Measurements from ENCODE around the gene C1S. TPM values are rescaled to one million over a fixed set of nuclear protein-coding genes. Genes with fewer than 3 reads are reported as not detected.

C1S gene
- total and polyA plus RNA-seq, 2 donors (not counting 1 experiment from before 2014, with no cell fraction given) = 0.21 to 0.64 TPM

- 29% methylated on average over 8 of the region's 16 CpGs for WGBS (ENCODE audit: insufficient coverage)
- Mint-ChIP-seq H3K9me3 (ENCODE audit: insufficient read depth) (no peaks in the 10 kb centered on the region), H3K4me1 (peaks cover 9% of the 10 kb centered on the region), H3K27ac (no peak within 1 kb of the TSS), H3K4me3 (peak within 1 kb of the TSS; percentile 90), H3K27me3 (peaks cover 4% of the 10 kb centered on the region)
- no peaks in the 10 kb centered on the region for H3K36me3 ChIP-seq (replicated peaks in 1 of 2; ENCODE audit: control extremely low read depth in 1 of 2, control insufficient read depth in 1 of 2, extremely low read depth in 1 of 2, insufficient read depth in 2 of 2, low read length in 1 of 2)
- ChIA-PET CTCF (interaction anchor here (0.8 to 2.7 kb wide), 10 partner anchors 15 to 224 kb away, joined by 3 to 12 read pairs (median 4); partner anchors contain the start of genes LPCAT3 and SPSB2), POLR2A (no interaction called here)
- H3K4me1 ChIP-seq (ENCODE audit: control insufficient read depth in 2 of 2, insufficient read depth in 2 of 2, low read length in 2 of 2) = peaks cover 0 to 12% of the 10 kb centered on the region in 2 donors
- peak within 1 kb of the TSS; percentile 79 for H2AFZ ChIP-seq (ENCODE audit: insufficient read depth, low read depth, low read length, poor library complexity, severe bottlenecking)
- ATAC-seq (ENCODE audit: low read depth) (peak; percentile 78), DNase-seq (peak; percentile 74)
- peaks cover 0 to 3% (median 0%) of the 10 kb centered on the region in 4 experiments for H3K27me3 ChIP-seq (replicated peaks in 1 of 4; ENCODE audit: control extremely low read depth in 1 of 4, control insufficient read depth in 3 of 4, insufficient read depth in 4 of 4, low read length in 3 of 4)
- peak within 1 kb of the TSS; percentile 15 to 61 (median 50) for H3K4me3 ChIP-seq (ENCODE audit: control extremely low read depth in 1 of 5, extremely low read depth in 1 of 5, insufficient read depth in 1 of 5, low read depth in 2 of 5, low read length in 4 of 5)
- TF ChIP-seq EZH2 (IDR thresholded peaks at IDR 0.05; ENCODE audit: borderline replicate concordance, insufficient read depth, low read depth, low read length, poor library complexity, severe bottlenecking) (no peak), CTCF (IDR thresholded peaks at IDR 0.05) (peak; percentile 88)
- no peak within 1 kb of the TSS for H3K27ac ChIP-seq (ENCODE audit: low read length in 2 of 2)
- H4K20me1 ChIP-seq (ENCODE audit: control insufficient read depth, insufficient read depth, low read length, poor library complexity, severe bottlenecking) = no peaks in the 10 kb centered on the region
- H3K9ac ChIP-seq (ENCODE audit: low read length) = peak within 1 kb of the TSS; percentile 62
- no peaks in the 10 kb centered on the region for H3K79me2 ChIP-seq (ENCODE audit: control insufficient read depth, insufficient read depth, low read length)
- no peaks in the 10 kb centered on the region for H3K9me3 ChIP-seq (ENCODE audit: control extremely low read depth in 1 of 3, control insufficient read depth in 2 of 3, insufficient read depth in 1 of 3, low read length in 2 of 3)
- peak within 1 kb of the TSS; percentile 70 for H3K4me2 ChIP-seq (replicated peaks; ENCODE audit: low read depth, low read length, poor library complexity, severe bottlenecking)
- intact Hi-C loops (cut with micrococcal nuclease) = loop anchor here (1.0 to 5.0 kb wide), 4 partner anchors 16 to 223 kb away; partner anchors contain the start of genes LPCAT3 and SPSB2
Observed at GRCh38 chr12:7092229-7092985, 31.9 kb downstream of the C1S start, which contains the start of gene C1R. Gene C1R, minus strand, starts transcription at chr12:7092445. Its CDS starts 57 bp downstream, at chr12:7092388.
